MCF 10A (cell line): ENCODE data around the gene SULT1C4. TPM values are rescaled to one million over a fixed set of nuclear protein-coding genes. Genes with fewer than 3 reads are reported as not detected.

ENCODE experiments used
- BruUV-seq: library from RNA; stranded (reverse); fragments of 400-500 nt; replicated peaks from 2 replicates; lab custom pipeline; 2021; lab: Mats Ljungman, UMichigan
- CTCF ChIA-PET: fragments of 300-600 bp; sonication (Branson Sonifier 250); formaldehyde crosslinking; extraction: SDS; loops from one replicate; lab custom pipeline; 2021; ENCODE audit warnings: antibody characterized with exemption, inconsistent platforms; lab: Yijun Ruan, JAX
- POLR2A ChIA-PET: fragments of 300-600, 350-650 bp; sonication (Branson Sonifier 250); formaldehyde crosslinking; extraction: SDS; loops from one replicate; lab custom pipeline; 2020; ENCODE audit warnings: antibody characterized with exemption, inconsistent platforms; lab: Yijun Ruan, JAX
- DNase-seq: peaks from one replicate; pipeline ENCODE4 v3.0.0-alpha.2; 2018; ENCODE audit not compliant: unreplicated experiment
- H3K27ac Mint-ChIP-seq: one replicate; pipeline ENCODE4 v1.8.0; 2022; ENCODE audit warnings: mild to moderate bottlenecking, low read depth, mixed read lengths; ENCODE audit not compliant: unreplicated experiment
- H3K27me3 Mint-ChIP-seq: one replicate; pipeline ENCODE4 v1.8.0; 2022; ENCODE audit warnings: mixed read lengths; ENCODE audit not compliant: insufficient read depth, unreplicated experiment
- H3K36me3 Mint-ChIP-seq: one replicate; pipeline ENCODE4 v1.8.0; 2022; ENCODE audit warnings: mild to moderate bottlenecking, moderate library complexity, mixed read lengths; ENCODE audit not compliant: insufficient read depth, unreplicated experiment
- H3K4me1 Mint-ChIP-seq: one replicate; pipeline ENCODE4 v1.8.0; 2022; ENCODE audit warnings: mixed read lengths; ENCODE audit not compliant: insufficient read depth, unreplicated experiment
- H3K4me3 Mint-ChIP-seq: one replicate; pipeline ENCODE4 v1.8.0; 2022; ENCODE audit warnings: mild to moderate bottlenecking, moderate library complexity, mixed read lengths; ENCODE audit not compliant: unreplicated experiment
- H3K9me3 Mint-ChIP-seq: one replicate; pipeline ENCODE4 v1.8.0; 2022; ENCODE audit warnings: mixed read lengths; ENCODE audit not compliant: unreplicated experiment
- CTCF ChIP-seq: fragments of 200-600 bp; IDR thresholded peaks from one replicate; pipeline ENCODE4 v1.8.0; 2022; ENCODE audit warnings: antibody characterized with exemption, mild to moderate bottlenecking; ENCODE audit not compliant: unreplicated experiment
- intact Hi-C: fragments of 100-400 bp; cut with micrococcal nuclease; formaldehyde crosslinking; loops from 2 replicates; pipeline ENCODE4 v1.14.1; 2022
- total RNA-seq: library from RNA; stranded (reverse); gene quantifications from 2 replicates; pipeline ENCODE4 v1.2.3, GENCODE V29; 2022

The SULT1C4 gene
- total RNA-seq, 1 experiment from 2014 or later: not detected

GRCh38 chr2:108414945-108415344, 37.2 kb downstream of the SULT1C4 start:
- intact Hi-C loops: no loop called here
- Mint-ChIP-seq H3K27me3 (no peaks in the 10 kb centered on the region), H3K36me3 (no peaks in the 10 kb centered on the region), H3K4me3 (no peak overlapping the region), H3K4me1 (peaks cover 31% of the 10 kb centered on the region), H3K27ac (peak overlapping the region; percentile 85), H3K9me3 (no peaks in the 10 kb centered on the region)
- TF ChIP-seq CTCF: no peak
- BruUV-seq: no TSS peak
- ChIA-PET POLR2A (interaction anchor here (0.8 to 4.0 kb wide), 2 partner anchors 34 to 77 kb away, joined by 3 to 21 read pairs; partner anchors contain the start of gene GCC2), CTCF (interaction anchor here (0.5 kb wide), 1 partner anchor 54 kb away, joined by 4 read pairs; no protein-coding TSS in a partner anchor)
- DNase-seq: no peak

GRCh38 chr2:108417254-108417653, 39.5 kb downstream of the SULT1C4 start:
- no peak for TF ChIP-seq CTCF
- intact Hi-C loops: no loop called here
- BruUV-seq: no TSS peak
- H3K27me3 Mint-ChIP-seq: no peaks in the 10 kb centered on the region
- DNase-seq: peak; percentile 42
- peaks cover 22% of the 10 kb centered on the region for H3K4me1 Mint-ChIP-seq
- no peak overlapping the region for H3K4me3 Mint-ChIP-seq
- H3K9me3 Mint-ChIP-seq: no peaks in the 10 kb centered on the region
- H3K27ac Mint-ChIP-seq: no peak overlapping the region
- POLR2A ChIA-PET: interaction anchor here (1.0 to 4.0 kb wide), 2 partner anchors 32 to 75 kb away, joined by 3 to 21 read pairs; partner anchors contain the start of gene GCC2
- CTCF ChIA-PET: interaction anchor here (1.2 kb wide), 1 partner anchor 158 kb away, joined by 3 read pairs; no protein-coding TSS in a partner anchor
- H3K36me3 Mint-ChIP-seq: no peaks in the 10 kb centered on the region

- CTCF ChIA-PET: interaction anchor here (0.8 kb wide), 1 partner anchor 16 kb away, joined by 3 read pairs; no protein-coding TSS in a partner anchor
- H3K27me3 Mint-ChIP-seq: no peaks in the 10 kb centered on the region
- peaks cover 16% of the 10 kb centered on the region for H3K4me1 Mint-ChIP-seq
- TF ChIP-seq CTCF: no peak
- H3K9me3 Mint-ChIP-seq: peaks cover 5% of the 10 kb centered on the region
- H3K36me3 Mint-ChIP-seq: no peaks in the 10 kb centered on the region
- H3K27ac Mint-ChIP-seq: no peak overlapping the region
- POLR2A ChIA-PET: interaction anchor here (1.3 kb wide), 1 partner anchor 30 kb away, joined by 4 read pairs; the partner anchor contains the start of gene GCC2
- intact Hi-C loops: no loop called here
- DNase-seq: no peak
- H3K4me3 Mint-ChIP-seq: no peak overlapping the region
- BruUV-seq: no TSS peak
Measured at GRCh38 chr2:108418416-108418815, 40.7 kb downstream of the SULT1C4 start.

GRCh38 chr2:108423067-108423466, 45.3 kb downstream of the SULT1C4 start:
- Mint-ChIP-seq H3K4me3 (no peak overlapping the region), H3K9me3 (peaks cover 5% of the 10 kb centered on the region), H3K27ac (no peak overlapping the region), H3K36me3 (no peaks in the 10 kb centered on the region), H3K4me1 (no peaks in the 10 kb centered on the region), H3K27me3 (no peaks in the 10 kb centered on the region)
- POLR2A ChIA-PET: interaction anchor here (1.0 kb wide), 2 partner anchors 11 to 22 kb away, joined by 3 to 4 read pairs; no protein-coding TSS in a partner anchor
- DNase-seq: no peak
- intact Hi-C loops: no loop called here
- TF ChIP-seq CTCF: no peak
- CTCF ChIA-PET: no interaction called here
- no TSS peak for BruUV-seq
